ENCODE results near the gene GPR68.

The GPR68 gene

GRCh38 chr14:91288876-91289275, 44.4 kb upstream of the GPR68 start:
- no peak overlapping the region for H3K4me3 ChIP-seq (ENCODE audit: control insufficient read depth, low read depth, low read length)
- TF ChIP-seq, protein P1, sequence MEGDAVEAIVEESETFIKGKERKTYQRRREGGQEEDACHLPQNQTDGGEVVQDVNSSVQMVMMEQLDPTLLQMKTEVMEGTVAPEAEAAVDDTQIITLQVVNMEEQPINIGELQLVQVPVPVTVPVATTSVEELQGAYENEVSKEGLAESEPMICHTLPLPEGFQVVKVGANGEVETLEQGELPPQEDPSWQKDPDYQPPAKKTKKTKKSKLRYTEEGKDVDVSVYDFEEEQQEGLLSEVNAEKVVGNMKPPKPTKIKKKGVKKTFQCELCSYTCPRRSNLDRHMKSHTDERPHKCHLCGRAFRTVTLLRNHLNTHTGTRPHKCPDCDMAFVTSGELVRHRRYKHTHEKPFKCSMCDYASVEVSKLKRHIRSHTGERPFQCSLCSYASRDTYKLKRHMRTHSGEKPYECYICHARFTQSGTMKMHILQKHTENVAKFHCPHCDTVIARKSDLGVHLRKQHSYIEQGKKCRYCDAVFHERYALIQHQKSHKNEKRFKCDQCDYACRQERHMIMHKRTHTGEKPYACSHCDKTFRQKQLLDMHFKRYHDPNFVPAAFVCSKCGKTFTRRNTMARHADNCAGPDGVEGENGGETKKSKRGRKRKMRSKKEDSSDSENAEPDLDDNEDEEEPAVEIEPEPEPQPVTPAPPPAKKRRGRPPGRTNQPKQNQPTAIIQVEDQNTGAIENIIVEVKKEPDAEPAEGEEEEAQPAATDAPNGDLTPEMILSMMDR (conservative IDR thresholded peaks at IDR 0.05; ENCODE audit: control insufficient read depth, insufficient read depth, low read depth, low read length), result no peak
- no peak for DNase-seq (ENCODE audit: low read depth)

GRCh38 chr14:91286530-91286937, 42.0 kb upstream of the GPR68 start:
- TF ChIP-seq, protein P1 (conservative IDR thresholded peaks at IDR 0.05; ENCODE audit: control insufficient read depth, insufficient read depth, low read depth, low read length), result peak; percentile 88
- no peak overlapping the region for H3K4me3 ChIP-seq (ENCODE audit: control insufficient read depth, low read depth, low read length)
- DNase-seq (ENCODE audit: low read depth), result peak; percentile 75

GRCh38 chr14:91284791-91285548, 40.5 kb upstream of the GPR68 start:
- H3K4me3 ChIP-seq (ENCODE audit: control insufficient read depth, low read depth, low read length), result no peak overlapping the region
- TF ChIP-seq, protein P1 (conservative IDR thresholded peaks at IDR 0.05; ENCODE audit: control insufficient read depth, insufficient read depth, low read depth, low read length), result no peak
- DNase-seq (ENCODE audit: low read depth), result no peak

DNA sequence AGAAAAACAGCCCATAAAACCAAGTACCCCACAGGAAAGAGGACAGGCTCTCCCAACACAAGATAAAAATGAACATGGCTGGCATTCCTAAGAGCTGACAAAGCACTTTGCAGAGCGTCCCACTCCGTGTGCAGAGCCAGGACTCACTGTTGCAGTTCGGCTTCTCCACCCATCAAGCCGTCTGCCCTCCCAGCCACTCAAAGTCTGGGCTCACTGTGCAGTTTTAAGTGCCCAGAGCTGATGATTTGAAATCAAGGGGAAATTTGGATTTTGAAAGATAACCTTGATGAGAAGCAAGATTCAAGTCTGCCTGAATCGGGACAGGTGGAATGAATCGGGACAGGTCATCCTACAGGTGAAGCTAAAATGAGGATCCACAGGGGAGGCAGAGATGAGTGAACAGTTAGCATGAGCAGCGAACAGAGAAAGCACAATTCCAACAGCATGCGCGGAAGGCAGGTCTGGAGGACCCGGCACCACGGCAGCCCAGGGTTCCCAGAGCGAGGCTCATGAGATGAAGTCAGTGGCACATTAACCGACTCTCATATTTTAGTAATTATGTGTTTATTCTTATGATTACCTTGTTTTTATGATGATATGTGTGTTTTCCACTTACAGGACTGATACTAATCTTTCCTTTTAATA, 39.8 kb upstream of the GPR68 start:
- TF ChIP-seq, protein P1 (conservative IDR thresholded peaks at IDR 0.05; ENCODE audit: control insufficient read depth, insufficient read depth, low read depth, low read length), result no peak
- no peak overlapping the region for H3K4me3 ChIP-seq (ENCODE audit: control insufficient read depth, low read depth, low read length)
- DNase-seq (ENCODE audit: low read depth), result peak; percentile 69

GRCh38 chr14:91283666-91284065, 39.2 kb upstream of the GPR68 start:
- H3K4me3 ChIP-seq (ENCODE audit: control insufficient read depth, low read depth, low read length), result no peak overlapping the region
- TF ChIP-seq, protein P1 (conservative IDR thresholded peaks at IDR 0.05; ENCODE audit: control insufficient read depth, insufficient read depth, low read depth, low read length), result no peak
- DNase-seq (ENCODE audit: low read depth), result no peak

DNA sequence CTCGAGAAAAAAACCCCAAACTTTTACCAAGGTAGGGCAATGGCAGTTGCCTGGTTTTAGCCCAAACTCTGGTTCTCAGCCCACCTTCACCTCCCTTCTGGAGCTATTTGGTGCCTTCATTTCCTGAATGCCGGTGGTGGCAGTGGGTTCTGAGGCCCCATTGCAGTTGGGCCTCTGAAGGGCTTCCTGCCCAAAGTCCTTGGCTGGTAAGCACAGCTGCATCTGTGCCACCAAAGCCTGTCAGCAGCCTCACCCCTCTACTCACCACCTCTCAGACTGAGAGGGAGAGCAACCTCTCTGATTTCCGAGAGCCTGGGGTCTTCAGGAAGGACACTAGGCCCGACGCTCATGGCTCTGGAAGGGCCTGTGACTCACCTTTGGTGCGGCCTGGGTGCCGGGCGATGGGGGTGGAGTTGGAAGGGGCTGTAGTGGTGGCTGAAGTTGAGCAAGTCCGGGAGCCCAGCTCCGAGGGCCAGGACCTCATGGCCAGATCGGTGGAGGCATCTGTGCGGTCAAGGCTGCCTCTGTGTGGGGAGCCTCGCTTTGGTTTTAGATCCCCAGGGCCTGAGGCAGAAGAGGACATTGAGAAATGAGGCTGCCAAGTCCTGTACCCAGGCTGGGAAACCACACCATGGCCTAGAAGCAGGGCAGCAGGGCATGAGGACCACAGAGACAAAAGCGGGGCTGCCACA, 38.6 kb upstream of the GPR68 start:
- no peak for DNase-seq (ENCODE audit: low read depth)
- H3K4me3 ChIP-seq (ENCODE audit: control insufficient read depth, low read depth, low read length), result no peak overlapping the region
- TF ChIP-seq, protein P1 (conservative IDR thresholded peaks at IDR 0.05; ENCODE audit: control insufficient read depth, insufficient read depth, low read depth, low read length), result no peak
